ENCODE results near the gene COX6B2. TPM values are rescaled to one million over a fixed set of nuclear protein-coding genes. Genes with fewer than 3 reads are reported as not detected.

Gene COX6B2
- polyA plus RNA-seq, 3 donors, result 0.36 TPM; not detected in 2

DNA sequence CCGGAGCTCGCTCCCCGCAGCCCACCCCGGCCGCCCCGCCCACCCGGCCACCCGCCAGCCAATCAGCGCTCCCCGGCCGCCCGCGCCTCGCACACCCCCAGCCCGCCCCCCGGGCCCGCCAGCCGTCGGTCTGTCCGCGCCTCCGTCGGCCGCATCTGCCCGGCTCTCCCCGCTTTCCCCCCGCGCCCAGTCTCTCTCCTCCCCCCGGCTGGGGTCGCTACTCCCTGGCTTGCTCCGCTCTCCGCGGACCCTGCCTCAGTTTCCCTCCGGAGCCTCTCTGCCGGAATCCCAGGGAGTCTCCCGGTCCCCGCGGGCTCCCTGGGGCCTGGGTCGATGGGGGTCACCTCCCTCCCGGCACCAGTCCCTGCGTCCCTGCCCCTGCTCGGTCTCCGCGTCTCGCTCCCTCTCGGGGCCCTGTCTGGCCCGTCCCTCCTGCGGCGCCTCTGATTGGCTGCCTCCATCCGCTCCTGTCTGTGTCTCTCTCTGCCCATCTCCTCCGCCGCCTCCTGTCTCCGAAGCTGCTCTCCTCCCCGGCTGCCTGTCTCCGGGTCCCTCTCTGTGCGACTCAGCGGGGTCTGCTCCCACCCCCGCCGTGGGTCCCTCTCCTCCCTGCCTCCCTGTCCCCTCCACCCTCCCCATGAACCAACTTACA, 15.3 kb upstream of the COX6B2 start:
- TF ChIP-seq, protein P1, sequence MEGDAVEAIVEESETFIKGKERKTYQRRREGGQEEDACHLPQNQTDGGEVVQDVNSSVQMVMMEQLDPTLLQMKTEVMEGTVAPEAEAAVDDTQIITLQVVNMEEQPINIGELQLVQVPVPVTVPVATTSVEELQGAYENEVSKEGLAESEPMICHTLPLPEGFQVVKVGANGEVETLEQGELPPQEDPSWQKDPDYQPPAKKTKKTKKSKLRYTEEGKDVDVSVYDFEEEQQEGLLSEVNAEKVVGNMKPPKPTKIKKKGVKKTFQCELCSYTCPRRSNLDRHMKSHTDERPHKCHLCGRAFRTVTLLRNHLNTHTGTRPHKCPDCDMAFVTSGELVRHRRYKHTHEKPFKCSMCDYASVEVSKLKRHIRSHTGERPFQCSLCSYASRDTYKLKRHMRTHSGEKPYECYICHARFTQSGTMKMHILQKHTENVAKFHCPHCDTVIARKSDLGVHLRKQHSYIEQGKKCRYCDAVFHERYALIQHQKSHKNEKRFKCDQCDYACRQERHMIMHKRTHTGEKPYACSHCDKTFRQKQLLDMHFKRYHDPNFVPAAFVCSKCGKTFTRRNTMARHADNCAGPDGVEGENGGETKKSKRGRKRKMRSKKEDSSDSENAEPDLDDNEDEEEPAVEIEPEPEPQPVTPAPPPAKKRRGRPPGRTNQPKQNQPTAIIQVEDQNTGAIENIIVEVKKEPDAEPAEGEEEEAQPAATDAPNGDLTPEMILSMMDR (IDR thresholded peaks at IDR 0.05), result no peak
- peaks cover 4 to 6% of the 10 kb centered on the region in 2 donors for H3K4me1 ChIP-seq (ENCODE audit: control insufficient read depth in 1 of 2, insufficient read depth in 2 of 2, low read length in 2 of 2)
- peaks cover 2 to 8% of the 10 kb centered on the region in 2 donors for H3K9me3 ChIP-seq (replicated peaks in 1 of 2; ENCODE audit: control insufficient read depth in 1 of 2, insufficient read depth in 1 of 2, low read length in 2 of 2)
- Mint-ChIP-seq H3K27me3 (ENCODE audit: low read depth in 3 of 3) (peaks cover 52 to 79% (median 71%) of the 10 kb centered on the region in 3 donors), H3K9me3 (peaks cover 0 to 24% (median 6%) of the 10 kb centered on the region in 7 donors), H3K36me3 (peaks cover 0 to 4% of the 10 kb centered on the region in 2 donors), H3K4me1 (peaks cover 5% of the 10 kb centered on the region), H3K27ac (no peak overlapping the region), H3K4me3 (peak overlapping the region in 1 of 2 donors; percentile 80)
- no peak overlapping the region for H3K4me3 ChIP-seq (replicated peaks in 1 of 3; ENCODE audit: low read depth in 2 of 3, low read length in 3 of 3)
- no peak overlapping the region for H2AFZ ChIP-seq (ENCODE audit: insufficient read depth, low read depth, low read length, poor library complexity, severe bottlenecking)
- H4K20me1 ChIP-seq (ENCODE audit: insufficient read depth, low read length), result no peaks in the 10 kb centered on the region
- H3K27ac ChIP-seq (ENCODE audit: low read depth in 1 of 2, low read length in 2 of 2), result no peak overlapping the region
- no peak for DNase-seq
- intact Hi-C loops (cut with micrococcal nuclease), result no loop called here
- no peaks in the 10 kb centered on the region for H3K36me3 ChIP-seq (replicated peaks in 1 of 2; ENCODE audit: control insufficient read depth in 1 of 2, insufficient read depth in 2 of 2, low read length in 2 of 2)
- 1% methylated on average over 35 of the region's 59 CpGs for WGBS (ENCODE audit: insufficient coverage)
- no peaks in the 10 kb centered on the region for H3K79me2 ChIP-seq (ENCODE audit: insufficient read depth, low read length)
- H3K27me3 ChIP-seq (ENCODE audit: control insufficient read depth in 2 of 2, insufficient read depth in 2 of 2, low read length in 2 of 2), result peaks cover 32 to 68% of the 10 kb centered on the region in 2 donors
- peak overlapping the region; percentile 26 for H3K4me2 ChIP-seq (replicated peaks; ENCODE audit: extremely low read depth, low read length, poor library complexity, severe bottlenecking)
- H3K9ac ChIP-seq (ENCODE audit: insufficient read depth, low read length, poor library complexity, severe bottlenecking), result no peak overlapping the region

DNA sequence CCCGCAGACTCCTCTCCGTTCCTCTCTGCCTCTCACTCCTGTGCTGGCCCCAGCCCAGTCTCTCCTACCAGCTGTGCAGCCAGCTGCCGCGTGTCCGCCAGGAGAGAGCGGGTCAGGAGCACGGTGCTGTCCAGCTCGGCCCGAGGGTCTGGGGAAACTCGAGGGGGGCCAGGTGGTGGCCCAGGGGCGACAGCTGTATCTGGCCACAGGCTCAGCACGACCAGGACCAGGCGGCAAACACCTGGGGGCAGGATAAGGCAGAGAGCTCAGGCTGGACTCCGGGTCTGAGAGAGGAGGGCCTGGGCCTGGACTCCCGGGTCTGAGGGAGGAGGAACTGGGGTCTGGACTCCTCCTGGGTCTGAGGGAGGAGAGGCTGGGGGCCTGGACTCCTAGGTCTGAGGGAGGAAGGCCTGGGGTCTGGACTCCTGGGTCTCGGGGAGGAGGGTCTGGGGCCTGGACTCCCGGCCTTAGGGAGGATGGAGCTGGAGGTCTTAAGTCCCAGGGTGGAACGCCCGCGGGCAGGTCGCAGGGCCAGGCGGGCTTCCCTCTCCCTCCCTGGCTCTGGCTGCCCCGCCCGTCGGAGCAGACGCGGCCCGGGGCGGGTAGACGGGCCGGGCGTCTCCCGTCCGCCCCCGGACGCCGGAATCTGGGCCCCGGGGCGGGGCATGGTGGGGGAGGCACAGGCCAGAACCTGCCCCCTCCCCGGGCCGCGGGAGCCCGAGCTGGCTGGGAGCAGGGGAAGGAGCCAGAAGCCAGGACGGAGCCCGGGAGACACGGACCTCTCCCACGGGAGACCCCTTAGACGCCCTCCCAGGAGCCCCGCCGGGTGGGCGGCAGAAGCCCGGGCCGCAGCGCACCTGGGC, 14.4 kb upstream of the COX6B2 start:
- Histone ChIP-seq H4K20me1 (ENCODE audit: insufficient read depth, low read length) (no peaks in the 10 kb centered on the region), H3K79me2 (ENCODE audit: insufficient read depth, low read length) (no peaks in the 10 kb centered on the region), H3K27me3 (ENCODE audit: control insufficient read depth in 2 of 2, insufficient read depth in 2 of 2, low read length in 2 of 2) (peaks cover 32 to 60% of the 10 kb centered on the region in 2 donors), H3K9me3 (replicated peaks in 1 of 2; ENCODE audit: control insufficient read depth in 1 of 2, insufficient read depth in 1 of 2, low read length in 2 of 2) (peaks cover 2 to 8% of the 10 kb centered on the region in 2 donors), H3K4me1 (ENCODE audit: control insufficient read depth in 1 of 2, insufficient read depth in 2 of 2, low read length in 2 of 2) (peaks cover 4 to 6% of the 10 kb centered on the region in 2 donors), H3K4me2 (replicated peaks; ENCODE audit: extremely low read depth, low read length, poor library complexity, severe bottlenecking) (no peak overlapping the region), H2AFZ (ENCODE audit: insufficient read depth, low read depth, low read length, poor library complexity, severe bottlenecking) (no peak overlapping the region), H3K4me3 (replicated peaks in 1 of 3; ENCODE audit: low read depth in 2 of 3, low read length in 3 of 3) (no peak overlapping the region), H3K27ac (ENCODE audit: low read depth in 1 of 2, low read length in 2 of 2) (no peak overlapping the region), H3K9ac (ENCODE audit: insufficient read depth, low read length, poor library complexity, severe bottlenecking) (no peak overlapping the region), H3K36me3 (replicated peaks in 1 of 2; ENCODE audit: control insufficient read depth in 1 of 2, insufficient read depth in 2 of 2, low read length in 2 of 2) (no peaks in the 10 kb centered on the region)
- no peak for DNase-seq
- TF ChIP-seq, protein P1 (IDR thresholded peaks at IDR 0.05), result no peak
- Mint-ChIP-seq H3K4me1 (peaks cover 5% of the 10 kb centered on the region), H3K36me3 (peaks cover 0 to 4% of the 10 kb centered on the region in 2 donors), H3K27ac (no peak overlapping the region), H3K9me3 (peaks cover 0 to 24% (median 6%) of the 10 kb centered on the region in 7 donors), H3K4me3 (peak overlapping the region in 1 of 2 donors; percentile 75), H3K27me3 (ENCODE audit: low read depth in 3 of 3) (peaks cover 51 to 71% (median 66%) of the 10 kb centered on the region in 3 donors)
- intact Hi-C loops (cut with micrococcal nuclease), result no loop called here
- WGBS (ENCODE audit: insufficient coverage), result 19% methylated on average over 39 of the region's 54 CpGs
